ENCODE measurements around the gene FBXW7.

DNA sequence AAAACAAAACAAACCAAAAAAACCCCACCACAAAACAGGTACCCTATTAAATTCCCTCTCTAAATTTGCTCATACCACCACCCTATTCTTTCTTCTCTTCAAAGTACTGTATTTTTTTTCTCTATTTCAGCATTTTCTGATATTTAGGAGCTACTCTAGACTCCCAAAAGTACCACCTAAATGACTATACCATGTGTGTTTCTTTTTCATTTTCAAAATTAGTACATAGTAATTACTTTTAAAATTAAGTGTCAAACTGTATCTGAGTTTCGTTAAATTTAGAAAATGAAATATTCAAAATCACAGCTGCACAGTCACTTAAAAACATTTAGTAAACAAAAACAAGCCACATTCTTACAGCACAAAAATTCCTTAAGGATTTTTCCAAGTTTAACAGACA, 161.7 kb downstream of the FBXW7 start:
- TF ChIP-seq, protein P1, sequence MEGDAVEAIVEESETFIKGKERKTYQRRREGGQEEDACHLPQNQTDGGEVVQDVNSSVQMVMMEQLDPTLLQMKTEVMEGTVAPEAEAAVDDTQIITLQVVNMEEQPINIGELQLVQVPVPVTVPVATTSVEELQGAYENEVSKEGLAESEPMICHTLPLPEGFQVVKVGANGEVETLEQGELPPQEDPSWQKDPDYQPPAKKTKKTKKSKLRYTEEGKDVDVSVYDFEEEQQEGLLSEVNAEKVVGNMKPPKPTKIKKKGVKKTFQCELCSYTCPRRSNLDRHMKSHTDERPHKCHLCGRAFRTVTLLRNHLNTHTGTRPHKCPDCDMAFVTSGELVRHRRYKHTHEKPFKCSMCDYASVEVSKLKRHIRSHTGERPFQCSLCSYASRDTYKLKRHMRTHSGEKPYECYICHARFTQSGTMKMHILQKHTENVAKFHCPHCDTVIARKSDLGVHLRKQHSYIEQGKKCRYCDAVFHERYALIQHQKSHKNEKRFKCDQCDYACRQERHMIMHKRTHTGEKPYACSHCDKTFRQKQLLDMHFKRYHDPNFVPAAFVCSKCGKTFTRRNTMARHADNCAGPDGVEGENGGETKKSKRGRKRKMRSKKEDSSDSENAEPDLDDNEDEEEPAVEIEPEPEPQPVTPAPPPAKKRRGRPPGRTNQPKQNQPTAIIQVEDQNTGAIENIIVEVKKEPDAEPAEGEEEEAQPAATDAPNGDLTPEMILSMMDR (IDR thresholded peaks at IDR 0.05): no peak
- TF ChIP-seq EP300 (IDR thresholded peaks at IDR 0.05): no peak
- no peak for TF ChIP-seq POLR2A (IDR thresholded peaks at IDR 0.05)
- TF ChIP-seq POLR2AphosphoS5 (IDR thresholded peaks at IDR 0.05): no peak

Measured in sigmoid colon (tissue), 4 donors.